Tibial artery (tissue), 4 donors: ENCODE results near the gene ARMH3.

ENCODE experiments used
- DNase-seq, 2 donors: peaks; one replicate each; pipeline ENCODE4 v3.0.0-alpha.2; 2019
- H3K27ac ChIP-seq, 2 donors: fragments of 200-600 bp; sonication (generic) in 1 of 2; 1 replicate in 1 of 2; 2 replicates in 1 of 2; pipeline ENCODE4 v1.5.1; 2018 to 2019; ENCODE audit warnings: mild to moderate bottlenecking in 1 of 2
- H3K27me3 ChIP-seq, 2 donors: fragments of 200-600 bp; sonication (generic) in 1 of 2; one replicate each; pipeline versions ENCODE4 v1.5.1 to v1.6.0; 2016 to 2019
- H3K36me3 ChIP-seq, 3 donors: fragments of 200-600 bp; sonication (generic) in 2 of 3; one replicate each; pipeline ENCODE4 v1.5.1; 2016 to 2019; ENCODE audit warnings: mild to moderate bottlenecking in 2 of 3
- H3K4me1 ChIP-seq, 4 donors: fragments of 200-600 bp; sonication (generic) in 2 of 4; 1 replicate in 3 of 4; 2 replicates in 1 of 4; pipeline ENCODE4 v1.5.1; 2016 to 2019
- H3K4me3 ChIP-seq, 2 donors: fragments of 200-600 bp; sonication (generic) in 1 of 2; 1 replicate in 1 of 2; 2 replicates in 1 of 2; pipeline ENCODE4 v1.5.1; 2018 to 2019; ENCODE audit warnings: mild to moderate bottlenecking in 2 of 2
- H3K9me3 ChIP-seq, 3 donors: fragments of 200-600 bp; sonication (generic) in 1 of 3; one replicate each; pipeline ENCODE4 v1.5.1; 2016 to 2019
- intact Hi-C: fragments of 100-400 bp; cut with DNase I; formaldehyde crosslinking; loops from one replicate; pipeline ENCODE4 v1.15.0; 2023; ENCODE audit warnings: low total_unique reads
- TF ChIP-seq, protein P1 (sequence below), 2 experiments: fragments of 200-600 bp in 1 of 2; fragments of 450-650 bp in 1 of 2; IDR thresholded peaks; one replicate each; pipeline ENCODE4 v1.5.1; 2017 to 2019; ENCODE audit warnings: antibody characterized with exemption in 2 of 2, mild to moderate bottlenecking in 1 of 2, moderate library complexity in 1 of 2

Gene ARMH3, protein sequence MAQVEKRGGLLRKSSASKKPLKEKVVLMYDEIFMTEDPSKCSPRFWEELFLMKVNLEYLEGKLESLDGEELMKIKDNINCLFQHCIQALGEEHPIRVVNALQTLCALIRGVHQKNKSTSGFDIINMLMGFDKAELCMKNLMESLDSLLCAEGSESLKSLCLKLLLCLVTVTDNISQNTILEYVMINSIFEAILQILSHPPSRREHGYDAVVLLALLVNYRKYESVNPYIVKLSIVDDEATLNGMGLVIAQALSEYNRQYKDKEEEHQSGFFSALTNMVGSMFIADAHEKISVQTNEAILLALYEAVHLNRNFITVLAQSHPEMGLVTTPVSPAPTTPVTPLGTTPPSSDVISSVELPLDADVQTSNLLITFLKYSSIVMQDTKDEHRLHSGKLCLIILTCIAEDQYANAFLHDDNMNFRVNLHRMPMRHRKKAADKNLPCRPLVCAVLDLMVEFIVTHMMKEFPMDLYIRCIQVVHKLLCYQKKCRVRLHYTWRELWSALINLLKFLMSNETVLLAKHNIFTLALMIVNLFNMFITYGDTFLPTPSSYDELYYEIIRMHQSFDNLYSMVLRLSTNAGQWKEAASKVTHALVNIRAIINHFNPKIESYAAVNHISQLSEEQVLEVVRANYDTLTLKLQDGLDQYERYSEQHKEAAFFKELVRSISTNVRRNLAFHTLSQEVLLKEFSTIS

DNA sequence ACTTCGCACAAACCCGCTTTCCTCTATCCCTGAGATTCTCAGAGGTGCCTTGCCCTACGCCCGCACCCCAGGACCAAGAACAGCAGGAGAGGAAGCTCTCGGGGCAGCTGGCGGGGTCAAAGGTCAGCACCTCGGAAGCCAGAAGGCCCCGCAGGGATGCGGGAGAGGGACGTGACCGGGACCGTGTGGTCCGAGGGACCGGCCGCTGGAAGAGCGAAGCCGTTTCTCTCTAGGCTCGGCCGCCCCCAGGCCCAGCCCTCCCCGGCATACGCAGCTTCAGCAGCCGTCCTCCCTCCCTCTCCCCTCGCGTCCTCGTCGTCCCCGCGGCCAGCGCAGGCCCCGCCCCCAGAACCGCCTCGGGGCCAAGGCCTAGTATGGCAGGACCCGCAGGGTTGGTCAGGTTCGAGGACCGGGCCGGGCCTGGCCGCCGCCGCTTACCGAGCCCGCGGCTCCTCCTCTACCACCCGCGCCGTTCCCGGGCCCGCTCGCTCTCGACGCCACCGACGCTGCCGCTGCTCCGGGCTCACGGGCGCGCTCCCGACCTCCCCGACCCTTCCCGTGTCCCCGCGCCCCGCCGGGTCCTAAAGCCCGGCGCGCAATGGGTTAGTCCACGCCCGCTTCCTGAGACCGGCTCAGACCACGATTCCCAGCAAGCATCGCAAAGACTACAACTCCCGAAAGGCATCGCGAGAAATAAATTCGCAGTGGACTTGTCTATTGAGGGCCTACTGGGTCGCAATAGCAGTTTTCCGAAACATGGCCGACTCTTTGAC is at the start of gene ARMH3:
Gene ARMH3 (minus strand): TSS at position 527 of the 773 bp plus-strand sequence. CDS start 16,059 bp downstream, outside the sequence.
- intact Hi-C loops: loop anchor here (10.0 kb wide), 1 partner anchor 991 kb away; the partner anchor contains the start of gene KAZALD1
- H3K27ac ChIP-seq: peak within 1 kb of the TSS; percentile 91 to 96
- H3K36me3 ChIP-seq: no peaks in the 10 kb centered on the region
- H3K4me3 ChIP-seq: peak within 1 kb of the TSS; percentile 64 to 83
- DNase-seq: peak; percentile 95 to 96
- no peaks in the 10 kb centered on the region for H3K27me3 ChIP-seq
- H3K4me1 ChIP-seq: peaks cover 0 to 33% (median 12%) of the 10 kb centered on the region in 4 donors
- TF ChIP-seq, protein P1, sequence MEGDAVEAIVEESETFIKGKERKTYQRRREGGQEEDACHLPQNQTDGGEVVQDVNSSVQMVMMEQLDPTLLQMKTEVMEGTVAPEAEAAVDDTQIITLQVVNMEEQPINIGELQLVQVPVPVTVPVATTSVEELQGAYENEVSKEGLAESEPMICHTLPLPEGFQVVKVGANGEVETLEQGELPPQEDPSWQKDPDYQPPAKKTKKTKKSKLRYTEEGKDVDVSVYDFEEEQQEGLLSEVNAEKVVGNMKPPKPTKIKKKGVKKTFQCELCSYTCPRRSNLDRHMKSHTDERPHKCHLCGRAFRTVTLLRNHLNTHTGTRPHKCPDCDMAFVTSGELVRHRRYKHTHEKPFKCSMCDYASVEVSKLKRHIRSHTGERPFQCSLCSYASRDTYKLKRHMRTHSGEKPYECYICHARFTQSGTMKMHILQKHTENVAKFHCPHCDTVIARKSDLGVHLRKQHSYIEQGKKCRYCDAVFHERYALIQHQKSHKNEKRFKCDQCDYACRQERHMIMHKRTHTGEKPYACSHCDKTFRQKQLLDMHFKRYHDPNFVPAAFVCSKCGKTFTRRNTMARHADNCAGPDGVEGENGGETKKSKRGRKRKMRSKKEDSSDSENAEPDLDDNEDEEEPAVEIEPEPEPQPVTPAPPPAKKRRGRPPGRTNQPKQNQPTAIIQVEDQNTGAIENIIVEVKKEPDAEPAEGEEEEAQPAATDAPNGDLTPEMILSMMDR (IDR thresholded peaks at IDR 0.05): peak in 1 of 2 experiments; percentile 17
- H3K9me3 ChIP-seq: no peaks in the 10 kb centered on the region

DNA sequence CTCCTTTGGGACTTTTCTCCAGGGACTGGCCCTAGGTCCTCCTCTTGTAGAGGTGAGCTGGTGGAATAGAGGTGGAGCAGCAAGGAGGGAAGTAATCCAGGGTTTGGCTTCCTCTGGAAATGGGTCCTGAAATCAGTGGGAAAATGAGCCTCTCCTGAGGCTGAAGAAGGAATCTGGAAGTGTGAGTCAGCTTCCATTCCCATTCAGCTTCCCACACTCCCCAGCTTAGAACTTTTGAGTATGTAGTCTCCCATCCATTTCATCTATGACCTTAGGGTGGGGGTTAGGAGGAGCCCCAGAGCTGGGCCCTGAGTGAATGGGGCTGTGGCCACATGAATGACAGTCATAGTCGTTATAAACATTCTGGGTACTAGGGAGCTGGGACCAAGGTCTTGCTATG is 46.4 kb upstream of the ARMH3 start:
- no peaks in the 10 kb centered on the region for H3K9me3 ChIP-seq
- DNase-seq: no peak
- peaks cover 4 to 14% (median 6%) of the 10 kb centered on the region in 3 donors for H3K36me3 ChIP-seq
- intact Hi-C loops: no loop called here
- no peak overlapping the region for H3K4me3 ChIP-seq
- no peak overlapping the region for H3K27ac ChIP-seq
- H3K27me3 ChIP-seq: no peaks in the 10 kb centered on the region
- H3K4me1 ChIP-seq: no peaks in the 10 kb centered on the region
- TF ChIP-seq, protein P1 (IDR thresholded peaks at IDR 0.05): no peak

DNA sequence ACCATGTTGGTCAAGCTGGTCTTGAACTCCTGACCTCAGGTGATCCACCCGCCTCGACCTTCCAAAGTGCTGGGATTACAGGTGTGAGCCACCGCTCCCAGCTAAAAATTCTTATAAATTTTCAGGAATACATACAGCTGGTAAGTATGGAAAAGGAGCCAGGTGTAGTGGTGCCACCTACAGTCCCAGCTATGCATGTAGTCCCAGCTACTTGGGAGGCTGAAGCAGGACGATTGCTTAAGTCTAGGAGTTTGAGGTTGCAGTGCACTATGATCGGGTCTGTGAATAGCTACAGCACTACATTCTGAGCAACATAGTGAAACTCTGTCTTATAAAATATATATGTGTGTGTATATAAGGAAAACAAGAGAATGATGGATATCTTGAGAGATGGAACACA is 45.2 kb upstream of the ARMH3 start:
- H3K9me3 ChIP-seq: no peaks in the 10 kb centered on the region
- H3K36me3 ChIP-seq: peaks cover 0 to 3% (median 0%) of the 10 kb centered on the region in 3 donors
- TF ChIP-seq, protein P1 (IDR thresholded peaks at IDR 0.05): no peak
- no peaks in the 10 kb centered on the region for H3K27me3 ChIP-seq
- H3K27ac ChIP-seq: no peak overlapping the region
- no peak overlapping the region for H3K4me3 ChIP-seq
- intact Hi-C loops: no loop called here
- no peak for DNase-seq
- H3K4me1 ChIP-seq: no peaks in the 10 kb centered on the region

DNA sequence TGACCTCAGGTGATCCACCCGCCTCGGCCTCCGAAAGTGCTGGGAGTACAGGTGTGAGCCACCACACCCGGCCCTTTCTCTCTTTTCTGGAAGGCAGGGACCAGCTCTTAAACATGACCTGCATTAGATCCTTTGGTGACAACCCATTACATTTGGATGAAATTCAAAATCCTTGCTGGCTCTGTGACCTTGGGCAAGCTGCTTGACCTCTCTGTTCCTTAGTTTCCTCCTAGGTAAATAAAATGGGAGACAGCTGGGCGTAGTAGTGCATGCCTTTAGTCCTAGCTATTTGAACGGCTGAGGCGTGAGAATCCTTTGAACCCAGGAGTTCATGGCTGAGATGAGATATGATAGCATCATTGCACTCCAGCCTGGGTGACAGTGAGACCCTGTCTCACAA is 40.5 kb upstream of the ARMH3 start:
- TF ChIP-seq, protein P1 (IDR thresholded peaks at IDR 0.05): no peak

DNA sequence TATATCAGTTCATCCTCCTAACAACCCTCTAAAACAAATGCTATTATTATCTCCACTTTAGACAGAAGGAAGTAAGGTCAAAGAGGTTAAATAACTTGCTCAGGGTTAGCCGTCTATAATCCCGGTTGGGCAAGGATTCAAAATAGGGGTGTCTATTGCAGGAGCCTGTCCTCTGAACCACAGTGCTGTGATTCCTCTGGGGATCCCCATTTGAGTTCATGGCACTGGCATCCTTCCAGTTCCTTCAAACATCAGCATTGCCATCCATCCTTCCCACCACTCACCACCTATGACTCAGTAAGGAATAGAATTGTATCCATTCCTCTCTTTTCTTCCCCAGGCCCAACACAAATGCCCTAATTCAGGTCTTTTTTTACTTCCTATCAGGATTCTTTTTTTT is 34.8 kb upstream of the ARMH3 start:
- intact Hi-C loops: no loop called here
- Histone ChIP-seq H3K4me1 (no peaks in the 10 kb centered on the region), H3K36me3 (no peaks in the 10 kb centered on the region), H3K27ac (no peak overlapping the region), H3K4me3 (no peak overlapping the region), H3K9me3 (no peaks in the 10 kb centered on the region), H3K27me3 (no peaks in the 10 kb centered on the region)
- no peak for DNase-seq
- TF ChIP-seq, protein P1 (IDR thresholded peaks at IDR 0.05): no peak

More for the DNA sequence above, 40.5 kb upstream of the ARMH3 start:
- H3K27ac ChIP-seq: no peak overlapping the region
- H3K36me3 ChIP-seq: no peaks in the 10 kb centered on the region
- DNase-seq: no peak
- H3K4me3 ChIP-seq: no peak overlapping the region
- intact Hi-C loops: no loop called here
- no peaks in the 10 kb centered on the region for H3K4me1 ChIP-seq
- no peaks in the 10 kb centered on the region for H3K9me3 ChIP-seq
- H3K27me3 ChIP-seq: no peaks in the 10 kb centered on the region
